ENCODE measurements around the gene CPT1A.

Gene CPT1A

GRCh38 chr11:68804786-68805185, 36.9 kb downstream of the CPT1A start:
- in situ Hi-C loops (cut with MboI; ENCODE audit: low sequenced_read_pairs), result no loop called here

GRCh38 chr11:68803766-68804165, 38.0 kb downstream of the CPT1A start:
- in situ Hi-C loops (cut with MboI; ENCODE audit: low sequenced_read_pairs), result no loop called here

GRCh38 chr11:68798221-68798813, 43.4 kb downstream of the CPT1A start:
- in situ Hi-C loops (cut with MboI; ENCODE audit: low sequenced_read_pairs), result no loop called here

- in situ Hi-C loops (cut with MboI; ENCODE audit: low sequenced_read_pairs), result no loop called here
Measured at GRCh38 chr11:68796801-68797200, 44.9 kb downstream of the CPT1A start.

- in situ Hi-C loops (cut with MboI; ENCODE audit: low sequenced_read_pairs), result no loop called here
Measured at GRCh38 chr11:68792400-68792966, 49.2 kb downstream of the CPT1A start.

GRCh38 chr11:68784653-68785052, 57.1 kb downstream of the CPT1A start:
- in situ Hi-C loops (cut with MboI; ENCODE audit: low sequenced_read_pairs), result no loop called here

- in situ Hi-C loops (cut with MboI; ENCODE audit: low sequenced_read_pairs), result no loop called here
Measured at GRCh38 chr11:68783216-68783821, 58.4 kb downstream of the CPT1A start.

- in situ Hi-C loops (cut with MboI; ENCODE audit: low sequenced_read_pairs), result no loop called here
Measured at GRCh38 chr11:68782711-68783110, 59.0 kb downstream of the CPT1A start.

- in situ Hi-C loops (cut with MboI; ENCODE audit: low sequenced_read_pairs), result no loop called here
Measured at GRCh38 chr11:68780829-68781228, 60.9 kb downstream of the CPT1A start.

- in situ Hi-C loops (cut with MboI; ENCODE audit: low sequenced_read_pairs), result no loop called here
Measured at GRCh38 chr11:68778205-68778604, 63.5 kb downstream of the CPT1A start.

- in situ Hi-C loops (cut with MboI; ENCODE audit: low sequenced_read_pairs), result no loop called here
Measured at GRCh38 chr11:68776442-68777235, 65.1 kb downstream of the CPT1A start.

- in situ Hi-C loops (cut with MboI; ENCODE audit: low sequenced_read_pairs), result no loop called here
Measured at GRCh38 chr11:68775951-68776388, 65.7 kb downstream of the CPT1A start.

GRCh38 chr11:68774194-68774585, 67.5 kb downstream of the CPT1A start:
- in situ Hi-C loops (cut with MboI; ENCODE audit: low sequenced_read_pairs), result no loop called here

- in situ Hi-C loops (cut with MboI; ENCODE audit: low sequenced_read_pairs), result no loop called here
Measured at GRCh38 chr11:68773521-68774193, 68.1 kb downstream of the CPT1A start.

GRCh38 chr11:68772936-68773335, 68.8 kb downstream of the CPT1A start:
- in situ Hi-C loops (cut with MboI; ENCODE audit: low sequenced_read_pairs), result no loop called here

- in situ Hi-C loops (cut with MboI; ENCODE audit: low sequenced_read_pairs), result no loop called here
Measured at GRCh38 chr11:68770781-68771180, 70.9 kb downstream of the CPT1A start.

GRCh38 chr11:68767672-68768071, 74.0 kb downstream of the CPT1A start:
- in situ Hi-C loops (cut with MboI; ENCODE audit: low sequenced_read_pairs), result no loop called here

- in situ Hi-C loops (cut with MboI; ENCODE audit: low sequenced_read_pairs), result no loop called here
Measured at GRCh38 chr11:68766786-68767185, 74.9 kb downstream of the CPT1A start.

- in situ Hi-C loops (cut with MboI; ENCODE audit: low sequenced_read_pairs), result no loop called here
Measured at GRCh38 chr11:68764746-68765145, 77.0 kb downstream of the CPT1A start.

GRCh38 chr11:68763926-68764657, 77.6 kb downstream of the CPT1A start:
- in situ Hi-C loops (cut with MboI; ENCODE audit: low sequenced_read_pairs), result no loop called here

Measured in HL-60/S4 treated with retinoic acid at 250 ng/mL for 4 days and 3 days (cell line).